RWPE2 (cell line): ENCODE data around the gene GC.

Experiments
- ATAC-seq: fragments of 200-7000 bp; cut with Tn5 transposase; 3 replicates; pipeline ENCODE4 v1.9.1; 2021; ENCODE audit warnings: low read depth
- DNase-seq: peaks from one replicate; pipeline ENCODE4 v3.0.0-alpha.2; 2020; ENCODE audit warnings: low spot score
- H3K27ac ChIP-seq: fragments of 450-650 bp; 2 replicates; pipeline ENCODE4 v1.5.1; 2017; ENCODE audit warnings: mild to moderate bottlenecking; ENCODE audit not compliant: poor library complexity, severe bottlenecking
- H3K27me3 ChIP-seq: fragments of 250-450 bp; sonication (Bioruptor Pico); 2 replicates; pipeline ENCODE4 v1.5.1; 2021; ENCODE audit warnings: mild to moderate bottlenecking, moderate library complexity; ENCODE audit not compliant: insufficient read depth, poor library complexity, severe bottlenecking
- H3K36me3 ChIP-seq: fragments of 250-450 bp; sonication (Bioruptor Pico); 2 replicates; pipeline ENCODE4 v1.5.1; 2020; ENCODE audit warnings: low read depth, mild to moderate bottlenecking, moderate library complexity
- H3K4me1 ChIP-seq: fragments of 250-450 bp; sonication (Bioruptor Pico); 2 replicates; pipeline ENCODE4 v1.5.1; 2021; ENCODE audit warnings: mild to moderate bottlenecking, moderate library complexity; ENCODE audit not compliant: insufficient read depth, poor library complexity, severe bottlenecking
- H3K4me3 ChIP-seq: fragments of 250-450 bp; sonication (Bioruptor Pico); 2 replicates; pipeline ENCODE4 v1.5.1; 2021; ENCODE audit warnings: mild to moderate bottlenecking, moderate library complexity; ENCODE audit not compliant: severe bottlenecking
- H3K9me3 ChIP-seq: fragments of 250-450 bp; sonication (Bioruptor Pico); 2 replicates; pipeline ENCODE4 v1.5.1; 2021; ENCODE audit warnings: mild to moderate bottlenecking, moderate library complexity; ENCODE audit not compliant: severe bottlenecking
- CTCF ChIP-seq: fragments of 450-650 bp; IDR thresholded peaks from one replicate; pipeline ENCODE4 v1.5.1; 2017; ENCODE audit warnings: mild to moderate bottlenecking, moderate library complexity; ENCODE audit not compliant: poor library complexity, severe bottlenecking

Gene GC

GRCh38 chr4:71783972-71784371, at the start of gene GC:
GC (minus strand) TSS chr4:71784079; CDS start chr4:71784018, 61 bp downstream.
- H3K36me3 ChIP-seq = no peaks in the 10 kb centered on the region
- no peaks in the 10 kb centered on the region for H3K9me3 ChIP-seq
- no peak for ATAC-seq
- H3K27me3 ChIP-seq = no peaks in the 10 kb centered on the region
- TF ChIP-seq CTCF = no peak
- no peak within 1 kb of the TSS for H3K4me3 ChIP-seq
- DNase-seq = no peak
- no peak within 1 kb of the TSS for H3K27ac ChIP-seq
- H3K4me1 ChIP-seq = no peaks in the 10 kb centered on the region

GRCh38 chr4:71833232-71833900, 49.5 kb upstream of the GC start:
- no peaks in the 10 kb centered on the region for H3K36me3 ChIP-seq
- no peak overlapping the region for H3K27ac ChIP-seq
- no peaks in the 10 kb centered on the region for H3K4me1 ChIP-seq
- H3K4me3 ChIP-seq = no peak overlapping the region
- no peaks in the 10 kb centered on the region for H3K9me3 ChIP-seq
- H3K27me3 ChIP-seq = peaks cover 3% of the 10 kb centered on the region
- no peak for TF ChIP-seq CTCF
- ATAC-seq = no peak
- no peak for DNase-seq

- no peak overlapping the region for H3K4me3 ChIP-seq
- TF ChIP-seq CTCF = no peak
- DNase-seq (no peak), ATAC-seq (no peak)
- no peak overlapping the region for H3K27ac ChIP-seq
- H3K27me3 ChIP-seq = peaks cover 3% of the 10 kb centered on the region
- H3K4me1 ChIP-seq = no peaks in the 10 kb centered on the region
- no peaks in the 10 kb centered on the region for H3K36me3 ChIP-seq
- no peaks in the 10 kb centered on the region for H3K9me3 ChIP-seq
Measured at GRCh38 chr4:71832049-71832448, 48.2 kb upstream of the GC start.

GRCh38 chr4:71830497-71831190, 46.8 kb upstream of the GC start:
- no peak for ATAC-seq
- no peak for DNase-seq
- Histone ChIP-seq H3K4me3 (no peak overlapping the region), H3K27me3 (no peaks in the 10 kb centered on the region), H3K9me3 (no peaks in the 10 kb centered on the region), H3K27ac (no peak overlapping the region), H3K36me3 (no peaks in the 10 kb centered on the region), H3K4me1 (no peaks in the 10 kb centered on the region)
- TF ChIP-seq CTCF = no peak

GRCh38 chr4:71828470-71828869, 44.6 kb upstream of the GC start:
- no peak for TF ChIP-seq CTCF
- no peaks in the 10 kb centered on the region for H3K36me3 ChIP-seq
- no peak overlapping the region for H3K27ac ChIP-seq
- no peak overlapping the region for H3K4me3 ChIP-seq
- H3K4me1 ChIP-seq = no peaks in the 10 kb centered on the region
- H3K9me3 ChIP-seq = no peaks in the 10 kb centered on the region
- DNase-seq (no peak), ATAC-seq (no peak)
- H3K27me3 ChIP-seq = no peaks in the 10 kb centered on the region
